Measurements from ENCODE around the gene EXOC4.
"Not testable (repeated sequence)": the region's sequence is repeated elsewhere in the genome, so short reads cannot be mapped to it uniquely, and the experiment has no call there.

Gene EXOC4

DNA sequence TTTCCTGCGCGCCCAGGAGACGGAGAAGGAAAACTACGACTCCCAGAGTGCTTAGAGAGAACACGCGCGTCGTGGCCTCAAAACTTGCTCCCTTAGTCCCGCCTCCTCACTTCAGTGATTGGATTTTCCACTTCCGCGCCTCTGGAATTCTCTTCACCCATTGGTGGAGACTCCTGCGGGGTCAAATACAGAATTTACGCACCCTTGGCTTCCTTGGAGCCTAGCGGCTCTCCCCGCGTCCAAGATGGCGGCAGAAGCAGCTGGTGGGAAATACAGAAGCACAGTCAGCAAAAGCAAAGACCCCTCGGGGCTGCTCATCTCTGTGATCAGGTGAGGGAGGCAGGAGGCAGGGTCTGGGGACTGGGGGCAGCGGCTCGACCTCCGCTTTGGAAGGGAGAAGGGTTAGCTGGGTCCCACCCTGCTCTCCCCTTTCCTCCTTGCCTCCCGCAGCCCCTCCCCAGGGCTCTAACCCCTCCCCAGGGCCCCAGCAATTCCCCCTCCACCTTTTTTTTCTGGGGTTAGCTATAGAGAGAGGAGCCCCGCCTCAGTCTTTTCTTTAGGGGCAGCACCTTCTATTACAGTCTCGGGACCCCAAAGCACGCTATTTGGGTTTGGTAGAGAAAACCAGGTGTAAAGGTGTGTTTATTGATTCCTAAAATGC is at the start of gene EXOC4:
EXOC4 (plus strand) TSS at position 221 of the 661 bp plus-strand sequence.
- peak; percentile 57 to 78 (median 66) for DNase-seq

- no peak for DNase-seq
Observed at GRCh38 chr7:133203490-133203889, 49.4 kb upstream of the EXOC4 start.

DNA sequence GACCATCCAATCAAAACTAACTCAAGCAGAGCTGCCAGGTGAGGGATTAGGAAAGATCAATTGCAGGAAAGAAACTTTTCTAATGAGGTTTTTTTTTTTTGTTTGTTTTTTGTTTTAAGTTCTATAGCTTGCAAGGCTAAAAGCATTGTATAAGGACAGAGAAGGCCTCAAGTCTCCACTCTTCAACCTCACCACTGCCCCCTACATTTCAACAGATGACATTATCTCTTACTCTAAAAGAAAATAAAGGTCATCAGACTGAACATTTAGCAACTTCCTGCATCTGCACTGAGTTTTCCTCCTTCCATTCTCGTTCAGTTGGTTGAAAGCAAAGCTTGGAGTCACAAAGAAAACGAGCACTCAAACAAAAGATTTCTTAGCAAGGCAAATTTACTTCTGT is 45.2 kb upstream of the EXOC4 start:
- no peak for DNase-seq

GRCh38 chr7:133210817-133211216 is 42.1 kb upstream of the EXOC4 start:
- DNase-seq: not testable (repeated sequence)

DNA sequence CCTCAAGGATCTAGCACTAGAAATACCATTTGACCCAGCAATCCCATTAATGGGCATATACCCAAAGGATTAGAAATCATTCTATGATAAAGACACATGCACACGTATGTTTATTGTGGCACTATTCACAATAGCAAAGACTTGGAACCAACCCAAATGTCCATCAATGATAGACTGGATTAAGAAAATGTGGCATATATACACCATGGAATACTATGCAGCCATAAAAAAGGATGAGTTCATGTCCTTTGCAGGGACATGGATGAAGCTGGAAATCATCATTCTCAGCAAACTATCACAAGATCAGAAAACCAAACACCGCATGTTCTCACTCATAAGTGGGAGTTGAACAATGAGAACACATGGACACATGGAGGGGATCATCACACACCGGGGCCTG is 39.1 kb upstream of the EXOC4 start:
- DNase-seq: not testable (repeated sequence)

GRCh38 chr7:133217773-133218172 is 35.1 kb upstream of the EXOC4 start:
- DNase-seq: no peak

- DNase-seq: no peak
Observed at GRCh38 chr7:133230591-133231194, 22.2 kb upstream of the EXOC4 start.

GRCh38 chr7:133233142-133233541 is 19.7 kb upstream of the EXOC4 start:
- no peak for DNase-seq

DNA sequence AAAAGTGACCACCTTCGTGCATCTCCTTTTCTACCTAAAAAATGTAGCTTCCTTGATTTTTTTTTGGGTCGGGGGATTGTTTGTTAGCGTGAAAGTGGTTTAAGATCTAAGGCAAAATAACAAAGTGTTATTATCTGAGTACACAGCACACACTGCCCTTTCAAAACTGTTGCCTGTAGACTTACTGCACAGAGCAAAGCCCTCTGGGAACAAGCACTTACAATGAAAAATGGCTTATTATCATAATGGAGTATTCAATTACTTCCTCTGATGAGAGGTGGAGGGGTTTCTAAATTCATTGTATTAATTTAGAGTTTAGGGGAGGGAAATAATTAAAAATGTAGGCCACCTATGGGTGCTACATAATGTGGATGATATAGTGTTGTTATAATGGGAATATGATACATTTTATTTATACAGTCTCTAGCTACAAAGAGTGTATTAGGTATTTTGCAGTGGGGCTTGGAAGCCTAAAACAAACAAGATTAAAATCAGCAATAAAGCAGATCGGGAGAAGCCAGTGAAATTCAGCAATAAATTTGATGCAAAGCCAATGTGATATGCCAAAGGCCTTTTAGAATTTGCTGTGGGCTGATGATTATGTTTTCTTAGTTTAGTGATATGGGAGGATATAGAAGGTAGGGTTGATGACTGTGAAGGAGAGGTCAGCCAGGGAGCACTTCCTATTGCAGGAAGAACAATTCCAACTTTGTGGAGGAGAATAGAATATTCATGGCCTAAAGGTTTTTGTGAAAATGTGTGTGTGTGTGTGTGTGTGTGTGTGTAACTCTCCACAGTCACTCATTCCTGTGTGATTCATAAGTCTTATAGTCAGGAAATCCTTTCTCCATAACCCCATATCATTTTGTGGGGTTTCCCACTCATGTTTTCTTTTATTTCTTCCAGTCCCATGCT is 17.7 kb upstream of the EXOC4 start:
- no peak for DNase-seq

DNA sequence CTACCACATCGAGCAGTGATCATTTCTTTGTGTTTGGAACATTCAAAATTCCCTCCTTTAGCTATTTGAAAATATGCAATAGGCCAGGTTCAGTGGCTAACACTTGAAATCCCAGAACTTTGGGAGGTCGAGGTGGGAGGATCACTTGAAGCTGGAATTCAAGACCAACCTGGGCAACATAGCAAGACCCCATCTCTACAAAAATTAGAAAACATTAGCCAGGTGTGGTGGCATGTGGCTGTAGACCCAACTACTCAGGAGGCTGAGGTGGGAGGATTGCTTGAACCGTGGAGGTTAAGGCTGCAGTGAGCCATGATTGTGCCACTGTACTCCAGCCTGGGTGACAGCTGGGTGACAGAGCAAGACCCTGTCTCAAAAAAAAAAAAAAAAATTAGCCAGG is 15.3 kb upstream of the EXOC4 start:
- no peak for DNase-seq

- no peak for DNase-seq
Observed at GRCh38 chr7:133240302-133240701, 12.6 kb upstream of the EXOC4 start.

GRCh38 chr7:133246558-133246957 is 6.3 kb upstream of the EXOC4 start:
- no peak for DNase-seq

DNA sequence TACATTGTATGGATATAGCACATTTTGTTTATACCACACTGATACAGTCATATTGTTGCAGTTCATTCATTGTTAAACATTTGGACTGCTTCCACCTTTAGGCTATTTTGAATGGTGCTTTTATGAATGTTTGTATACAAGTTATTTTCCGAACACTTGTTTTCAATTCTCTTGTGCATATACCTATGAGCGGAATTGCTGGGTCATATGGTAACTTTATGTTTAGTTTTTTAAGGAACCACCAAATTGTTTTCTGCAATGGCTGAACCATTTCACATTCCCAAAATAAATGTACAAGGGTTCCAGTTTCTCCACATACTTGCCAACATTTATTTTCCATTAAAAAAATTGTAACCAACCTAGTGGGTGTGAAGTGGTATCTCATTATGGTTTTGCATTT is 4.0 kb upstream of the EXOC4 start:
- DNase-seq: no peak

- no peak for DNase-seq
Observed at GRCh38 chr7:133252506-133252857, 396 bp upstream of the EXOC4 start.

GRCh38 chr7:133253519-133253875 is 619 bp downstream of the EXOC4 start:
- DNase-seq: no peak

- DNase-seq: no peak
Observed at GRCh38 chr7:133255486-133255885, 2.6 kb downstream of the EXOC4 start.

DNA sequence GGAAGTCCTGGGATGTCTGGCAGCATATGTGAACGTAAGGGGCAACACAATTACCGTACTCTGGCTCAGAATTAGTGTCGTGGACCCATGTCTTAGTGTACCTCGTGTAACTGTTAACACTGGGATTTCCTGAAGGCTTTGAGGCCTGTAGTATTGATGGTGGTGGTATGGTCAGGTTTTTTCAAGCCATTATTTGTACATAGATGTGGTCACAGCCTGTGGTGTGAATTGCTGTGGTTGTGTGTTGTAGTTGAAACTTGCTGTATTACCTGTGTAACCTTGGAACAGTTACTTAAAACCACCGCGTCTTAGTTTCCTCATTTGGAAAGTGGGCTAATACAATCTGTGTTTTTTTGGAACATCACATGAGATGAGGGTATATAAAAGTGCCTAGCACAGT is 5.3 kb downstream of the EXOC4 start:
- DNase-seq: no peak

GRCh38 chr7:133265821-133266220 is 12.9 kb downstream of the EXOC4 start:
- DNase-seq: no peak

- no peak for DNase-seq
Observed at GRCh38 chr7:133268355-133268754, 15.5 kb downstream of the EXOC4 start.

GRCh38 chr7:133272336-133272735 is 19.5 kb downstream of the EXOC4 start:
- no peak for DNase-seq

- no peak for DNase-seq
Observed at GRCh38 chr7:133273227-133273626, 20.3 kb downstream of the EXOC4 start.

GRCh38 chr7:133274265-133274664 is 21.4 kb downstream of the EXOC4 start:
- DNase-seq: no peak

GRCh38 chr7:133275008-133275407 is 22.1 kb downstream of the EXOC4 start:
- no peak for DNase-seq

DNA sequence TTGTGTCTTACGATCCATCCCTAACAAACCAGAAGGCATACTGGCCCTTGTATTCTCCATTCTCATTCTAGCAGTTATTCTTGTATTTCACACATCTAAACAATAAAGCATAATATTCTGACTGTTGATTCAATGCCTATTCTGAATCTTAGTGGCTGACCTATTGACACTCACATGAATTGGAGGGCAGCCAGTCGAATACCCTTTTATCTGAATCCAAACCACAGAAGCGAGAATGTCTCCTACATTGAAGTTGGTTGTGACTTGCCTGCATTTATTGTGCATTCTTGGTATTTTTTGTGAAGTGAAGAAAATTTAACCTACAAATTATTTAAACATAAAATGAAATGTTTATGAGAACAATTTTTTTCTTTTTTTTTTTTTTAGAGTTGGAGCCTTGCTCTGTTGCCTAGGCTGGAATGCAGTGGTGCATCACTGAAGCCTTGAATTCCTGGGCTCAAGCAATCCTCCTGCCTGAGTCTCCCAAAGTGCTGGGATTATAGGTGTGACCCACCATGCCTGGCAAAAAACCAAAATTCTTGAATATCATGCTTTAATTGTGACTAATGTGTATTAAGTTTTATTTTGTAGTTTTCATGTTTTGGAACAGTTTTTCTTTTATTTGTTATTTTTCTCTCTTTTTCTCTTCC is 22.7 kb downstream of the EXOC4 start:
- DNase-seq: no peak
